GM12892 (cell line): Measurements from ENCODE around the gene SNX32.

Experiments used
- POLR2A ChIP-seq: IDR thresholded peaks from 2 replicates; pipeline ENCODE4 v1.6.1; 2011; ENCODE audit warnings: low read depth, low read length, control low read depth
- POLR2AphosphoS5 ChIP-seq: IDR thresholded peaks from 2 replicates; pipeline ENCODE4 v1.6.1; 2011; ENCODE audit warnings: low read depth, low read length, control low read depth

GRCh38 chr11:65814986-65815565, 18.7 kb upstream of the SNX32 start:
- no peak for TF ChIP-seq POLR2AphosphoS5
- no peak for TF ChIP-seq POLR2A
